ENCODE measurements around the gene CBX2.

Gene CBX2

GRCh38 chr17:79814974-79815835 is 37.3 kb downstream of the CBX2 start:
- DNase-seq, result no peak

GRCh38 chr17:79815836-79816461 is 38.0 kb downstream of the CBX2 start:
- no peak for DNase-seq

GRCh38 chr17:79818026-79818758 is 40.2 kb downstream of the CBX2 start:
- no peak for DNase-seq

- DNase-seq, result no peak
Measured at GRCh38 chr17:79819085-79819484, 41.1 kb downstream of the CBX2 start.

GRCh38 chr17:79819534-79820276 is 41.8 kb downstream of the CBX2 start:
- DNase-seq, result no peak

GRCh38 chr17:79820959-79821330 is 43.0 kb downstream of the CBX2 start:
- no peak for DNase-seq

- no peak for DNase-seq
Measured at GRCh38 chr17:79821331-79822095, 43.6 kb downstream of the CBX2 start.

- DNase-seq, result no peak
Measured at GRCh38 chr17:79822583-79823124, 44.7 kb downstream of the CBX2 start.

- no peak for DNase-seq
Measured at GRCh38 chr17:79824234-79824633, 46.3 kb downstream of the CBX2 start.

GRCh38 chr17:79824893-79825579 is 47.1 kb downstream of the CBX2 start:
- no peak for DNase-seq

- no peak for DNase-seq
Measured at GRCh38 chr17:79825580-79825921, 47.6 kb downstream of the CBX2 start.

GRCh38 chr17:79826204-79826680 is 48.3 kb downstream of the CBX2 start:
- DNase-seq, result no peak

GRCh38 chr17:79826841-79827578 is 49.1 kb downstream of the CBX2 start:
- no peak for DNase-seq

- no peak for DNase-seq
Measured at GRCh38 chr17:79829004-79829403, 51.1 kb downstream of the CBX2 start.

GRCh38 chr17:79829457-79829856 is 51.5 kb downstream of the CBX2 start:
- DNase-seq, result no peak

- no peak for DNase-seq
Measured at GRCh38 chr17:79830303-79830702, 52.4 kb downstream of the CBX2 start.

- no peak for DNase-seq
Measured at GRCh38 chr17:79830763-79831264, 52.9 kb downstream of the CBX2 start.

- no peak for DNase-seq
Measured at GRCh38 chr17:79831265-79832217, 53.6 kb downstream of the CBX2 start.

Measured in KG1 (cell line).